Measurements from ENCODE around the gene DERL2.

DNA sequence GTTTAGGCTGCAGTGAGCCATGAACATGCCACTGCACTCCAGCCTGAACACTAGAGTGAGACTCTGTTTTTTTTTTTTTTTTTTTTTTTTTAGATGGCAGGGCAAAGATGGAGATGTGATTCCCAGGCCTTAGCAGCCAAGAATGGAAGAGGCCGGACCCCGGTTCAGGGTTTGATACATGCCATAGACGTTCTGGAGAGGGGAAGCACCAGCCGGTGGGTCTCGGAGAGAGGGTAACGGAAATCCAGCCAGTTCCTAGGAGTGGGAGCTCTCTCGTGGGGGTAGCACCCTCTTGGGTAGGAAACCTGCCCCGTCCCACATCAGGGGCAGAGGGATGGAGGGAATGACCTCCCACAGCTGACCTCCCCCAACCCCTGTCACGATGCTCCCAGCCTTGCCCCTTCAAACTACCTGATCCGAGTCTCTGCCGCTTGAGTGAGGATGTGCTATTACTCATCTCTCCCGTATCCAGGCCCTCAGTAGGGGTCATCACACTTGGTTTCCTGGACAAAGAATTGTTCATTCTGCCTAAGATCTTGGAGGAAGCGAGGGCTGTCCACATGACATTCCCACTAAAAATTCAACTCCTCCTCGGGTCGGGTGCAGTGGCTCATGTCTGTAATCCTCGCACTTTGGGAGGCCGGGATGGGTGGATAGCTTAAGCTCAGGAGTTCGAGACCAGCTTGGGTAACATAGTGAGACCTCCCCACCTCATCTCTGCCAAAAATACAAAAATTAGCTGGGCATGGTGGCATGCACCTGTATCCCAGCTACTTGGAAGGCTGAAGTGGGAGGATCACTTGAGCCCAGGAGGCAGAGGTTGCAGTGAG, 47.7 kb upstream of the DERL2 start:
- TF ChIP-seq, protein P1, sequence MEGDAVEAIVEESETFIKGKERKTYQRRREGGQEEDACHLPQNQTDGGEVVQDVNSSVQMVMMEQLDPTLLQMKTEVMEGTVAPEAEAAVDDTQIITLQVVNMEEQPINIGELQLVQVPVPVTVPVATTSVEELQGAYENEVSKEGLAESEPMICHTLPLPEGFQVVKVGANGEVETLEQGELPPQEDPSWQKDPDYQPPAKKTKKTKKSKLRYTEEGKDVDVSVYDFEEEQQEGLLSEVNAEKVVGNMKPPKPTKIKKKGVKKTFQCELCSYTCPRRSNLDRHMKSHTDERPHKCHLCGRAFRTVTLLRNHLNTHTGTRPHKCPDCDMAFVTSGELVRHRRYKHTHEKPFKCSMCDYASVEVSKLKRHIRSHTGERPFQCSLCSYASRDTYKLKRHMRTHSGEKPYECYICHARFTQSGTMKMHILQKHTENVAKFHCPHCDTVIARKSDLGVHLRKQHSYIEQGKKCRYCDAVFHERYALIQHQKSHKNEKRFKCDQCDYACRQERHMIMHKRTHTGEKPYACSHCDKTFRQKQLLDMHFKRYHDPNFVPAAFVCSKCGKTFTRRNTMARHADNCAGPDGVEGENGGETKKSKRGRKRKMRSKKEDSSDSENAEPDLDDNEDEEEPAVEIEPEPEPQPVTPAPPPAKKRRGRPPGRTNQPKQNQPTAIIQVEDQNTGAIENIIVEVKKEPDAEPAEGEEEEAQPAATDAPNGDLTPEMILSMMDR (conservative IDR thresholded peaks at IDR 0.05; ENCODE audit: low read length): no peak
- no peak for TF ChIP-seq EZH2phosphoT487 (IDR thresholded peaks at IDR 0.05; ENCODE audit: borderline replicate concordance, low read depth, low read length)

All from OCI-LY7 (cell line).